ENCODE data around the gene DGCR2. TPM values are rescaled to one million over a fixed set of nuclear protein-coding genes. Genes with fewer than 3 reads are reported as not detected.

DGCR2 gene
- total and polyA plus RNA-seq, 10 of the 15 experiments (the other 5 are each of a cell fraction or from before 2014, with no cell fraction given) = 0.19 to 28.4 (median 16.0) TPM

DNA sequence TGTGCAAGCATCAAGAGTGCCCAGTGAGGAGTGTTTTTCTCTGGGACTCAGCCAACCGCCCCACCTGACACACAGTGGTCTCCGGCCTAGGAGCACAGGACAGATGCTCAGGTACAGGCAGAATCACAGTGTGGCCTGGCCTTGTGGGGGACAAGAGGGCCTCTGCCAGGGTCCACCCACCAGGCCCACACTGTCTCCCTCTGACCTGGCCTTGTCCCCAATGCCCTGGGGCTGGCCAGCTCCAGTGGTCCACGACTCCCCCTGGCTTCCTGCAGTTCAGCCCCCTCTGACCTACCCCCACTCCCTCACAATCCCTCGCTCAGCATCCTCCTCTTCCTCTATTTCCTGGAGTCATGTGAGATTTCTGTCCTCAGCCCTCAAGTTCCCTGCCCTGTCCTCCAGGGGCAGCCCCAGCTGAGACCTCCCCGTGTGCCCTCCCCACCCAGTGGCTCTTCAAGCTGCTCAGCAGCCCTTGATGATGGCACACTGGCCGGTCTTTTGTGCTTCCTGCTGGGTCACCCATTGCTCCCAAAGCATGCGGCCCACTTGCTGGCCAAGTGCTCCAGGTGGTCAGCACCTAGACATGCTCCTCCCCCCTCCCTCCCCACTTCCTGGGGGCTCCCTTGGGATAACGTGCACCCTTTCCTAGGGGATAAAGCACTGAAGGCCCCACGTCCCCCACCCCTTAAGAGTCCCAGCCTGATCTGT, 10.6 kb upstream of the DGCR2 start:
- Histone ChIP-seq H3K36me3 (ENCODE audit: control insufficient read depth in 2 of 2, insufficient read depth in 2 of 2, low read length in 1 of 2) (peaks cover 5 to 8% of the 10 kb centered on the region in 2 experiments), H3K4me1 (ENCODE audit: control insufficient read depth, insufficient read depth, low read length) (no peaks in the 10 kb centered on the region), H3K79me2 (ENCODE audit: control insufficient read depth, insufficient read depth, low read length) (no peaks in the 10 kb centered on the region), H3K9me3 (replicated peaks; ENCODE audit: control insufficient read depth, insufficient read depth, low read length) (no peaks in the 10 kb centered on the region), H3K27ac (ENCODE audit: control insufficient read depth, insufficient read depth) (no peak overlapping the region), H2AFZ (ENCODE audit: control insufficient read depth, low read depth, low read length) (no peak overlapping the region), H3K9ac (ENCODE audit: control insufficient read depth, insufficient read depth, low read length) (no peak overlapping the region), H3K4me3 (no peak overlapping the region), H3K4me2 (ENCODE audit: control insufficient read depth, insufficient read depth) (no peak overlapping the region), H4K20me1 (ENCODE audit: control insufficient read depth, insufficient read depth) (no peaks in the 10 kb centered on the region), H3K27me3 (replicated peaks in 1 of 2; ENCODE audit: control insufficient read depth in 2 of 2, insufficient read depth in 2 of 2, low read length in 1 of 2) (no peaks in the 10 kb centered on the region)
- no peak for ATAC-seq
- RAD21 ChIA-PET (ENCODE audit: unreplicated experiment) = interaction anchor here (0.6 kb wide), 1 partner anchor 1856 kb away, joined by 3 read pairs; no protein-coding TSS in a partner anchor
- no peak for DNase-seq (ENCODE audit: low read depth, low spot score)
- SMC1A ChIA-PET (ENCODE audit: uncharacterized antibody, unreplicated experiment) = no interaction called here
- TF ChIP-seq MYC (IDR thresholded peaks at IDR 0.05; ENCODE audit: insufficient read depth, insufficient read length, insufficient replicate concordance, low read length, severe bottlenecking) = no peak
- no peak for TF ChIP-seq HDGF (IDR thresholded peaks at IDR 0.05)
- TF ChIP-seq RFX5 (IDR thresholded peaks at IDR 0.05; ENCODE audit: low read depth, low read length) = no peak
- TF ChIP-seq BMI1 (IDR thresholded peaks at IDR 0.05; ENCODE audit: borderline replicate concordance) = no peak
- TF ChIP-seq GABPA (IDR thresholded peaks at IDR 0.05; ENCODE audit: low read depth) = no peak
- TF ChIP-seq NRF1 (conservative IDR thresholded peaks at IDR 0.05; ENCODE audit: low read depth, low read length) = no peak
- no peak for TF ChIP-seq TARDBP (IDR thresholded peaks at IDR 0.05; ENCODE audit: borderline replicate concordance)
- no peak for TF ChIP-seq FOXK2 (IDR thresholded peaks at IDR 0.05)
- no peak for TF ChIP-seq TBL1XR1 (IDR thresholded peaks at IDR 0.05; ENCODE audit: low read depth, low read length)
- no peak for TF ChIP-seq RAD51 (IDR thresholded peaks at IDR 0.05)
- TF ChIP-seq ZNF217 (IDR thresholded peaks at IDR 0.05) = no peak
- no peak for TF ChIP-seq TAF1 (IDR thresholded peaks at IDR 0.05; ENCODE audit: borderline replicate concordance, low read depth, low read length)
- WGBS (ENCODE audit: insufficient coverage, insufficient replicate concordance, low lambda C conversion rate, missing lambda C conversion rate) = 84% methylated on average over 9 of the region's 9 CpGs
- CTCF ChIA-PET = interaction anchor here (1.0 to 2.3 kb wide), 2 partner anchors 12 to 47 kb away, joined by 3 to 6 read pairs; partner anchors contain the start of gene ESS2
- intact Hi-C loops (cut with micrococcal nuclease; ENCODE audit: unreplicated experiment) = no loop called here
- FAIRE-seq = no peak
- in situ Hi-C loops (cut with MboI) = no loop called here
- BruUV-seq (replicated peaks) = no TSS peak
- POLR2A ChIA-PET = interaction anchor here (0.7 kb wide), 1 partner anchor 8 kb away, joined by 3 read pairs; no protein-coding TSS in a partner anchor
